H1 (cell line): Measurements from ENCODE around the gene METAP1D. TPM values are rescaled to one million over a fixed set of nuclear protein-coding genes. Genes with fewer than 3 reads are reported as not detected.

Experiments
- CTCF ChIA-PET: fragments of 300-600 bp; sonication (Branson Sonifier 250); formaldehyde crosslinking; loops from one replicate; lab custom pipeline; 2021; ENCODE audit not compliant: partially characterized antibody; lab: Charles Lee
- POLR2A ChIA-PET: fragments of 300-600 bp; sonication (Branson Sonifier 250); formaldehyde crosslinking; loops from one replicate; lab custom pipeline; 2021; ENCODE audit warnings: inconsistent platforms; ENCODE audit not compliant: partially characterized antibody; lab: Charles Lee
- DNase-seq, 2 experiments: peaks; one replicate each; pipeline versions ENCODE4 v3.0.0 to v3.0.0-alpha.2; 2010 to 2022; ENCODE audit warnings: low spot score in 2 of 2, low read depth in 1 of 2, mixed read lengths in 1 of 2
- FAIRE-seq: peaks from 2 replicates; lab custom pipeline; 2011; peaks lifted over from hg19 to GRCh38; lab: Jason Lieb, UNC
- H2AFZ ChIP-seq: 2 replicates; pipeline ENCODE4 v1.8.1; 2012; ENCODE audit warnings: low read length, inconsistent platforms
- H2AK5ac ChIP-seq: 2 replicates; pipeline ENCODE4 v1.6.1; 2013; ENCODE audit warnings: low read depth, low read length
- H2BK120ac ChIP-seq: replicated peaks from 2 replicates; pipeline ENCODE3; 2013; ENCODE audit warnings: low read depth, low read length, inconsistent platforms
- H2BK12ac ChIP-seq: 2 replicates; pipeline ENCODE4 v1.6.1; 2013; ENCODE audit warnings: low read depth, low read length
- H2BK15ac ChIP-seq: 2 replicates; pipeline ENCODE4 v1.6.1; 2013; ENCODE audit warnings: low read length
- H2BK20ac ChIP-seq: 2 replicates; pipeline ENCODE4 v1.6.1; 2013; ENCODE audit warnings: low read length
- H2BK5ac ChIP-seq: 2 replicates; pipeline ENCODE4 v1.6.1; 2013; ENCODE audit warnings: low read depth, low read length
- H3K14ac ChIP-seq: 2 replicates; pipeline ENCODE4 v1.6.1; 2013; ENCODE audit warnings: inconsistent platforms; ENCODE audit not compliant: insufficient read length
- H3K18ac ChIP-seq: 2 replicates; pipeline ENCODE4 v1.6.1; 2013; ENCODE audit warnings: low read length; ENCODE audit errors: extremely low read depth
- H3K23ac ChIP-seq: 2 replicates; pipeline ENCODE4 v1.6.1; 2013; ENCODE audit warnings: inconsistent platforms; ENCODE audit not compliant: insufficient read length
- H3K23me2 ChIP-seq: 2 replicates; pipeline ENCODE4 v1.6.1; 2013; ENCODE audit warnings: low read depth, low read length
- H3K27ac ChIP-seq: 2 replicates; pipeline ENCODE4 v1.6.1; 2011; ENCODE audit warnings: low read depth, low read length, inconsistent platforms
- H3K27me3 ChIP-seq, 4 experiments: replicated peaks in 1 of 4; 1 replicate in 1 of 4; 2 replicates in 3 of 4; pipeline versions ENCODE4 v1.6.1 to v1.8.1; 2011 to 2013; ENCODE audit warnings: low read length in 3 of 4, mild to moderate bottlenecking in 3 of 4, inconsistent platforms in 2 of 4, mixed read lengths in 2 of 4, moderate library complexity in 1 of 4; ENCODE audit not compliant: control insufficient read depth in 3 of 4, insufficient read depth in 3 of 4; ENCODE audit errors: extremely low read depth in 1 of 4
- H3K36me3 ChIP-seq, 4 experiments: 2 replicates each; pipeline versions ENCODE4 v1.6.1 to v1.8.1; 2011 to 2013; ENCODE audit warnings: mild to moderate bottlenecking in 4 of 4, low read length in 3 of 4, moderate library complexity in 2 of 4, control low read depth in 1 of 4, inconsistent platforms in 1 of 4; ENCODE audit not compliant: insufficient read depth in 4 of 4, control insufficient read depth in 2 of 4
- H3K4ac ChIP-seq: replicated peaks from 2 replicates; pipeline ENCODE3; 2013; ENCODE audit warnings: low read length, low read depth, mixed read lengths, inconsistent platforms; ENCODE audit not compliant: insufficient read length
- H3K4me1 ChIP-seq, 4 experiments: replicated peaks in 1 of 4; 1 replicate in 1 of 4; 2 replicates in 3 of 4; pipeline versions ENCODE4 v1.6.1 to v1.8.1; 2011 to 2013; ENCODE audit warnings: low read length in 3 of 4, inconsistent platforms in 2 of 4, mixed read lengths in 1 of 4; ENCODE audit not compliant: insufficient read depth in 4 of 4, control insufficient read depth in 3 of 4
- H3K4me2 ChIP-seq, 2 experiments: 2 replicates each; pipeline versions ENCODE4 v1.6.1 to v1.8.1; 2011 to 2013; ENCODE audit warnings: low read depth in 2 of 2, low read length in 2 of 2, control low read depth in 1 of 2, inconsistent platforms in 1 of 2, mild to moderate bottlenecking in 1 of 2; ENCODE audit not compliant: insufficient read depth in 1 of 2
- H3K4me3 ChIP-seq, 4 experiments: fragments of 200-600, 300-600 bp in 1 of 4; sonication (generic), shearing (Covaris generic), sonication (Bioruptor Twin) in 1 of 4; 2 replicates each; pipeline versions ENCODE4 v1.5.1 to v1.8.1; 2011 to 2016; ENCODE audit warnings: low read length in 4 of 4, low read depth in 3 of 4, control low read depth in 2 of 4, inconsistent platforms in 2 of 4, mild to moderate bottlenecking in 2 of 4, mixed read lengths in 1 of 4, moderate library complexity in 1 of 4; ENCODE audit not compliant: insufficient read depth in 2 of 4; ENCODE audit errors: extremely low read depth in 1 of 4
- H3K56ac ChIP-seq: replicated peaks from 2 replicates; pipeline ENCODE3; 2013; ENCODE audit warnings: low read depth, mild to moderate bottlenecking, mixed read lengths, low read length, inconsistent platforms; ENCODE audit not compliant: insufficient read length
- H3K79me1 ChIP-seq: 2 replicates; pipeline ENCODE4 v1.6.1; 2013; ENCODE audit warnings: low read depth, low read length, control low read depth
- H3K79me2 ChIP-seq, 2 experiments: 2 replicates each; pipeline versions ENCODE4 v1.6.1 to v1.8.1; 2012 to 2013; ENCODE audit warnings: low read length in 2 of 2, mild to moderate bottlenecking in 2 of 2, inconsistent platforms in 1 of 2; ENCODE audit not compliant: insufficient read depth in 2 of 2, control insufficient read depth in 1 of 2
- H3K9ac ChIP-seq, 4 experiments: replicated peaks in 1 of 4; 1 replicate in 1 of 4; 2 replicates in 3 of 4; pipeline versions ENCODE4 v1.6.1 to v1.8.1; 2011 to 2013; ENCODE audit warnings: low read depth in 3 of 4, low read length in 3 of 4, control low read depth in 2 of 4, mild to moderate bottlenecking in 2 of 4, moderate library complexity in 2 of 4, inconsistent platforms in 1 of 4; ENCODE audit errors: extremely low read depth in 1 of 4
- H3K9me3 ChIP-seq, 2 experiments: 2 replicates each; pipeline versions ENCODE4 v1.6.1 to v1.8.1; 2012 to 2013; ENCODE audit warnings: mild to moderate bottlenecking in 2 of 2, moderate library complexity in 2 of 2, control low read depth in 1 of 2, inconsistent platforms in 1 of 2, low read depth in 1 of 2, low read length in 1 of 2, mixed read lengths in 1 of 2; ENCODE audit not compliant: insufficient read depth in 2 of 2
- H4K20me1 ChIP-seq, 2 experiments: replicated peaks in 1 of 2; 2 replicates each; pipeline versions ENCODE3 to v1.8.1; 2011 to 2013; ENCODE audit warnings: inconsistent platforms in 2 of 2, low read length in 2 of 2, mild to moderate bottlenecking in 1 of 2; ENCODE audit not compliant: insufficient read depth in 2 of 2, control insufficient read depth in 1 of 2
- H4K5ac ChIP-seq: 2 replicates; pipeline ENCODE4 v1.6.1; 2013; ENCODE audit warnings: low read length, low read depth, mixed read lengths, inconsistent platforms; ENCODE audit not compliant: insufficient read length
- H4K8ac ChIP-seq: 2 replicates; pipeline ENCODE4 v1.8.0; 2013; ENCODE audit warnings: mild to moderate bottlenecking, moderate library complexity, low read length, inconsistent platforms; ENCODE audit not compliant: insufficient read depth; ENCODE audit errors: extremely low read depth
- H4K91ac ChIP-seq: replicated peaks from 2 replicates; pipeline ENCODE3; 2013; ENCODE audit warnings: low read length, mixed read lengths, inconsistent platforms; ENCODE audit not compliant: insufficient read length
- SP1 ChIP-seq: IDR thresholded peaks from 2 replicates; pipeline ENCODE4 v1.6.1; 2011; ENCODE audit warnings: low read depth, low read length
- TAF7 ChIP-seq: optimal IDR thresholded peaks from 2 replicates; pipeline ENCODE3; 2011; ENCODE audit warnings: low read depth, mild to moderate bottlenecking, inconsistent platforms, low read length, moderate library complexity, borderline replicate concordance
- WGBS, 2 experiments: shearing (Covaris generic) in 1 of 2; methylation state at CpG; one replicate each; pipeline versions ENCODE4 v1.1.6 to v1.1.7; 2013 to 2015; ENCODE audit warnings: low lambda C conversion rate in 2 of 2, mixed read lengths in 2 of 2, inconsistent platforms in 1 of 2, low coverage in 1 of 2, missing lambda C conversion rate in 1 of 2; ENCODE audit not compliant: insufficient replicate concordance in 2 of 2, insufficient coverage in 1 of 2, insufficient read length in 1 of 2; ENCODE audit errors: extremely low coverage in 1 of 2, missing lambda C conversion rate in 1 of 2; 5-methylcytosine and 5-hydroxymethylcytosine counted together
- polyA plus RNA-seq, 7 experiments: library from polyadenylated mRNA; depleted of rRNA in 3 of 7; stranded (reverse) in 5 of 7; unstranded in 2 of 7; fragments of >200 nt in 5 of 7; fragments of 200-250 nt in 2 of 7; gene quantifications; 1 replicate in 5 of 7; 2 replicates in 1 of 7; 4 replicates in 1 of 7; pipeline versions ENCODE4 v1.2.1 to v1.2.3, GENCODE V29; 2011 to 2013; ENCODE audit warnings: missing spikeins in 2 of 7, mixed read lengths in 2 of 7
- total RNA-seq: library from RNA; stranded (reverse); fragmentation: NEBNext Ultra II Directional; extraction: Animal tissue kit (Norgen Biotek cat#: 25700); gene quantifications from 2 replicates; pipeline ENCODE4 v1.2.1, GENCODE V29; 2021

METAP1D gene
- total and polyA plus RNA-seq, 2 of the 8 experiments (the other 6 are each of a cell fraction or from before 2014, with no cell fraction given): 3.9 to 6.2 TPM

DNA sequence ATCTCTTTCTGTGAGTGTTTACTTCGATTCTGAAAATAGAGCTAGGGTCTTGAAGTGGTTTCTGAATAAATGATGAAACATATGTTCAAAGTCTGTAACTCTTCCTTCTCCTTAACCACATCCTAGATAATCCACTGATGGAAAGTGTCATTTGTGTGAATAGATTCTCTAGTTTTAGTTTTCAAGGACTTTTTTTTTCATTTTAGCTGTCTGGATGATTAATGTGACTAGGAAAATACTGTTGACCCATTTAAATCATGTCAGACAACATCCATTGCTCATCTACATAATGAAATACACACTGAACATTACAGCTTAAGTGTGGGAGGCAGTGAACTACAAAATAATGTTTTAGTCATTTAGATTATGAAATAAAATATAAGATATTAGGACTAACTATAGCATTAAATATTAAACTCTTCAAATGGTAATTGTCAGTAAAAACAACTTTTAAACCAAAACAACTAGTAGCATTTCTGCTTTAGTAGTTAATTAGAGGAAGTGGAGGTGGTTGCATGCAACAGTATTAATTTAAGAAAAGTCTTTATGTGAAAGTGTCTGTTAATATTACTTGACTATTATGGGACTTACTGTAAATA lies 46.4 kb downstream of the METAP1D start:
- Histone ChIP-seq H3K4me1 (no peaks in the 10 kb centered on the region; a peak in 2 of 7 replicates), H3K36me3 (no peaks in the 10 kb centered on the region), H3K23ac (no peak overlapping the region), H3K4ac (no peak overlapping the region), H3K9ac (no peak overlapping the region), H4K5ac (no peak overlapping the region), H4K91ac (no peak overlapping the region), H2AFZ (no peak overlapping the region), H3K27ac (no peak overlapping the region), H2BK5ac (no peak overlapping the region), H3K14ac (no peak overlapping the region), H2BK12ac (no peak overlapping the region), H3K79me1 (no peaks in the 10 kb centered on the region), H2BK20ac (no peak overlapping the region), H4K8ac (no peak overlapping the region), H4K20me1 (no peaks in the 10 kb centered on the region), H2BK120ac (no peak overlapping the region), H3K4me3 (no peak overlapping the region), H3K56ac (no peak overlapping the region), H3K23me2 (no peaks in the 10 kb centered on the region), H2AK5ac (no peak overlapping the region), H3K79me2 (no peaks in the 10 kb centered on the region), H3K4me2 (no peak overlapping the region), H2BK15ac (no peak overlapping the region), H3K27me3 (no peaks in the 10 kb centered on the region), H3K18ac (no peak overlapping the region), H3K9me3 (no peaks in the 10 kb centered on the region)
- no peak for FAIRE-seq
- ChIA-PET POLR2A (no interaction called here), CTCF (interaction anchor here (0.7 to 1.2 kb wide), 4 partner anchors 8 to 359 kb away, joined by 3 read pairs; partner anchors contain the start of gene DYNC1I2)
- 80% methylated on average over 1 of the region's 1 CpG; no CpG with 5 or more reads in 1 of the 2 experiments for whole genome bisulfite sequencing, 2 experiments
- DNase-seq: no peak
- TF ChIP-seq SP1: no peak
- no peak for TF ChIP-seq TAF7
